NOMO-1 (cell line): ENCODE measurements around the gene APPL2.

Experiments used
- DNase-seq, 2 experiments: peaks; one replicate each; lab custom pipeline; 2025; ENCODE audit not compliant: unreplicated experiment in 2 of 2; lab: John Stamatoyannopoulos, UW

APPL2 gene

DNA sequence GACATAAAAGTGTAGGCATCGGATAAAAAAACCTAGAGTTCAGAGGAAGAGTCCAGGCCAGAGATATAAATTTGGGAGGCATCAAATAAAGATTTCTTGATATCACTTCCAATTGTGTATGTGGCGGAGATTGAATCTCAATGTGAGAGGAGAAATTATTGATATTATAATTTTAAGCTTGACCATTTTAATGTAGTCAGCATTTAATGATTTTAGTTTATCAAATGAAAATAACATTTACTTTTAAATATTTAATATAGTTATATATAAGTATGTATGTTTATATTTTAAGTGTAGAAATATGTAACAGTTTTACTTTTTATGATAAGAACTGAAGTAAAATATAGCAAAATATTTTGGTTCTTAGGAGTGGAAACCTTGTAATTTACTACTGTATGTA lies 79.7 kb downstream of the APPL2 start:
- DNase-seq, result no peak

DNA sequence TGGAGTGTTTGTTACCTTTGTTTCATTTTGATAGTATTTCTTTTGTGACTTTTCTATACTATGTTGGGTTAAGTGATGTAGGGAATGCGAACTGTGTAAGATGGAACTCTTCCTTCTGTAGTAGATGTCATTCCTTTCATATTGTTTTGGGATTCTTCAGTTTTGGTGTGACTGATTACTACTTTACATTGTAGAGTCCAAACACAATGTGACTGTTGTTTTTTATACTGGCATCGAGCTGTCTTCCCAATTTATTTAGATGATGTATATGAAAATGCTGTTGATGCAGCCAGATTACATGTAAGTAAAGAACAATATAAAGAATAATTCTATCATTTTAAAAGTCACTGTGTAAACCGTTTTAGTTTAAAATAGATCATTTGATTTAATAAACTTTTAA lies 93.7 kb downstream of the APPL2 start:
- DNase-seq, result no peak

DNA sequence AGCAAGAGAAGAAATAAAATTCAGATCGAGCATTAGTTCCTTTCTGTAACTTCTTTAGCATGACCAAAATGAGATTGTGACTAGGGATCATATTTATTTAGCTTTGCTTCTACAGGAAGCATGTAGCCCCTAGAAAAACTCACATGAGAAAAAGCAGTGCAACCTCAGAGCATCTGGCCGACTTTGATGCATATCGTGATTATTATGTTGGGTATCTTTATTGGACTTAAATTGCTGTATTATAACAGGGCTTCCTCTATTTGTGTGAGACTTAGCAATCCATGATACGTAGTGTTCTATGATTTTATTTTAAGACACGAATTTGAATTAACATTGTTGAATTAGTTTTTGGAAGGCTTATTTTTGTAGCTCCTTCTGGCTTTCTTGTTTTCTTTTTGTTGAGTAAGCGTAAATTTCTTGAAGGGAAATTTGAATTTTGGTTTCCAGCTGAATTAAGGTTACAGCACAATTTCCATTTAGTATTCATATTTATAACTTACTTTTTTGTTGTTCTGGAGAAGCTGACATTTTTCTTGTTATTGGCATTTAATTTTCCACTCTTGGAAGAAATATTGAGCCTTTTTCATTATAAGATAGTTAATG lies 94.6 kb downstream of the APPL2 start:
- DNase-seq, result no peak

DNA sequence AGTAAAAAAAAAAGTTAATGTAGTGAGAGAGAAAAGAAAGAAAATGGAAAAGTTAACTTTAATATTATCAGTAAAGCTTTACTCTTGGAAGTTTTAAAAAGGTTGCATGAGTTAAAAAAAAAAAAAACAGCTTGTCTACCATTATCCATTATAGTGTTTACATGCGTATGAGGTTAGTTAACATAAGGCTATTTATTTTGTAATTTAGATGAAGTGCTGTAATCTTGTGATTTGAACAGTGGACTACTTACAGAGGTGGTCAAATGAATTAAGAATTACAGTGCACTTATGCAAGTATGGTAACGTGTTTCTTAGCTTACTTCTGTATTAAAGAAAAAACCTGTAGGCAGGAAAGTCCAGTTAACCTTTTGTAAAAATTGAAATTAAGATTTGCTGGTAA lies 97.7 kb downstream of the APPL2 start:
- DNase-seq, result no peak
